Transverse colon (tissue), 4 donors: ENCODE results near the gene OR8B3. TPM values are rescaled to one million over a fixed set of nuclear protein-coding genes. Genes with fewer than 3 reads are reported as not detected.

Experiments
- DNase-seq: peaks from one replicate; pipeline ENCODE4 v3.0.0-alpha.2; 2019
- H3K27ac ChIP-seq, 4 donors: fragments of 200-600 bp; sonication (generic); 2 replicates each; pipeline ENCODE4 v1.5.1; 2016 to 2018; ENCODE audit warnings: inconsistent platforms in 4 of 4
- H3K27me3 ChIP-seq: fragments of 200-600 bp; sonication (generic); 2 replicates; pipeline ENCODE4 v1.5.1; 2017; ENCODE audit warnings: inconsistent platforms
- H3K36me3 ChIP-seq, 4 donors: fragments of 200-600 bp; sonication (generic); 2 replicates each; pipeline ENCODE4 v1.5.1; 2017 to 2019; ENCODE audit warnings: inconsistent platforms in 4 of 4
- H3K4me1 ChIP-seq, 4 donors: fragments of 200-600 bp; sonication (generic); 2 replicates each; pipeline ENCODE4 v1.5.1; 2017 to 2020; ENCODE audit warnings: inconsistent platforms in 4 of 4
- H3K4me3 ChIP-seq, 4 donors: fragments of 200-600 bp; sonication (generic); 1 replicate in 1 of 4; 2 replicates in 3 of 4; pipeline versions ENCODE4 v1.5.1 to v1.6.1; 2017 to 2019; ENCODE audit warnings: inconsistent platforms in 4 of 4
- H3K9me3 ChIP-seq, 2 donors: fragments of 200-600 bp; sonication (generic); 2 replicates each; pipeline ENCODE4 v1.5.1; 2017 to 2019; ENCODE audit warnings: inconsistent platforms in 2 of 2
- CTCF ChIP-seq, 5 experiments: fragments of 200-600 bp in 3 of 5; fragments of 450-650 bp in 2 of 5; sonication (generic) in 3 of 5; IDR thresholded peaks; 1 replicate in 2 of 5; 2 replicates in 3 of 5; pipeline ENCODE4 v1.5.1; 2016 to 2017; ENCODE audit warnings: antibody characterized with exemption in 5 of 5, inconsistent platforms in 3 of 5, mild to moderate bottlenecking in 2 of 5, moderate library complexity in 1 of 5
- EP300 ChIP-seq: sonication (generic); formaldehyde crosslinking; IDR thresholded peaks from one replicate; pipeline ENCODE4 v1.6.1; 2017; ENCODE audit warnings: antibody characterized with exemption, low read depth
- POLR2A ChIP-seq: fragments of 450-650 bp; IDR thresholded peaks from one replicate; pipeline ENCODE4 v1.6.1; 2016; ENCODE audit warnings: antibody characterized with exemption, mild to moderate bottlenecking, moderate library complexity
- POLR2AphosphoS5 ChIP-seq, 3 donors: sonication (generic); formaldehyde crosslinking; IDR thresholded peaks; one replicate each; pipeline ENCODE4 v1.6.1; 2016; ENCODE audit warnings: antibody characterized with exemption in 3 of 3
- WGBS, 2 donors: methylation state at CpG; one replicate each; pipeline ENCODE4 v1.1.5; 2018; ENCODE audit warnings: low coverage in 1 of 2; 5-methylcytosine and 5-hydroxymethylcytosine counted together
- in situ Hi-C, 4 donors: fragments of 200-750 bp; cut with MboI; loops; one replicate each; pipeline versions ENCODE4 v1.15.0 to v1.15.1; 2017; ENCODE audit warnings: low sequenced_read_pairs in 3 of 4, low pct_ligation_motif_present in 1 of 4, low pct_unique_long_range_greater_than_20kb in 1 of 4
- intact Hi-C: fragments of 100-400 bp; cut with DNase I; formaldehyde crosslinking; loops from one replicate; pipeline ENCODE4 v1.15.1; 2023; ENCODE audit warnings: low total_unique reads
- total RNA-seq, 4 donors: library from RNA; depleted of rRNA; stranded (reverse); fragments of >200 nt; gene quantifications; one replicate each; pipeline ENCODE4 v1.1.0, GENCODE V29; 2016

The OR8B3 gene, protein sequence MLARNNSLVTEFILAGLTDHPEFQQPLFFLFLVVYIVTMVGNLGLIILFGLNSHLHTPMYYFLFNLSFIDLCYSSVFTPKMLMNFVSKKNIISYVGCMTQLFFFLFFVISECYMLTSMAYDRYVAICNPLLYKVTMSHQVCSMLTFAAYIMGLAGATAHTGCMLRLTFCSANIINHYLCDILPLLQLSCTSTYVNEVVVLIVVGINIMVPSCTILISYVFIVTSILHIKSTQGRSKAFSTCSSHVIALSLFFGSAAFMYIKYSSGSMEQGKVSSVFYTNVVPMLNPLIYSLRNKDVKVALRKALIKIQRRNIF
- not detected for total RNA-seq

- TF ChIP-seq POLR2AphosphoS5 (IDR thresholded peaks at IDR 0.05) (no peak), EP300 (no peak), POLR2A (no peak), CTCF (IDR thresholded peaks at IDR 0.05) (no peak)
- in situ Hi-C loops (no loop called here), intact Hi-C loops (loop anchor here (1.0 kb wide), 1 partner anchor 24 kb away; no protein-coding TSS in a partner anchor)
- Histone ChIP-seq H3K27ac (no peak within 1 kb of the TSS), H3K4me1 (no peaks in the 10 kb centered on the region), H3K4me3 (no peak within 1 kb of the TSS), H3K9me3 (no peaks in the 10 kb centered on the region), H3K36me3 (no peaks in the 10 kb centered on the region), H3K27me3 (no peaks in the 10 kb centered on the region)
- DNase-seq: no peak
Measured at GRCh38 chr11:124398924-124399323, at the start of gene OR8B3. Gene OR8B3 (minus strand): TSS chr11:124399024. CDS start chr11:124397351, 1,673 bp downstream.

DNA sequence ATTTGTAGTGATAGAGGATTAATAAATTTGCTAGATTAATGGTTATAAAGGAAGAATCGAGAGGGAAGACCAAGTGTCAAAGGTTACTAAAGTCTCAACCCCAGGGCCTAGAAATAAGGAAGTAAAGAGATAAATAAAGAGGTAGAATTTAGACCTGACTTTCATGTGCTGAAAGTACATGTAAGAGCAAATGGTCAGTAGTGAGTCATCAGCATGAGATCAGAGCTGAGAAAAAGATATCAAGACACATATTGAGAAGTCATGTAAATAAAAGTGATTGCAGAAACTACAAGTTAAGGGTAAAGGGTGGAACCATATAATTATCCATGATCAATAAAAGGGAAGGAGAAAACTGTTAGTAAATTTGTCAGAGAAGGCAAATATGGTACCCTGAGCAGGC is 48.1 kb upstream of the OR8B3 start:
- no peaks in the 10 kb centered on the region for H3K27me3 ChIP-seq
- in situ Hi-C loops: no loop called here
- intact Hi-C loops: no loop called here
- no peaks in the 10 kb centered on the region for H3K4me1 ChIP-seq
- no peak overlapping the region for H3K4me3 ChIP-seq
- no peaks in the 10 kb centered on the region for H3K9me3 ChIP-seq
- no peaks in the 10 kb centered on the region for H3K36me3 ChIP-seq
- no peak overlapping the region for H3K27ac ChIP-seq
- 61 to 64% methylated on average over 1 of the region's 1 CpG for WGBS, 2 donors
- DNase-seq: no peak
- TF ChIP-seq POLR2AphosphoS5 (IDR thresholded peaks at IDR 0.05) (no peak), EP300 (no peak), POLR2A (no peak), CTCF (IDR thresholded peaks at IDR 0.05) (no peak)

DNA sequence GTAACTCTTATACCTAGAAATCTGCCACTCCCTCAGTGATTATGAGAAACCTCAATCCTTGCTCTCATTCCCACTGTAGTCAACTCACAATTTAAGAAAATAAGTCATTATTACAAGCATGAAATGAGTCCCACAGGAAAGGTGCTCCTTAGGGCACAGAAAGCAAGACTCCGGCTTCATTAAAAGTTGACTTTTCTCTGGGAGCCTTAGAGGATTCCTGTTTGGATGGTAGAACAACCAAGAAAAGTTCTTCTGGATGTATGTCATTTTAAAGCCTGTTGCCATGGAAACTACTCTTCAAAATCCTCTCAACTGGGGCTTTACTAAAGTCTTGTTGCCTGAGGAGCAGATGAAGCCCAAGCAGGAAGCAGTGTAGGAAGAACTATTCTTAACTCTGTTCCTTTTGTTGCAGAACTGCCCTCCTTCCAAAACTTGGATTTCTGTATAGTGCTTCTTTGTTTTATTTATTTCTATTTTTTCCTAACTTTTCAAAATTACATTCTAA is 46.9 kb upstream of the OR8B3 start, which contains the start of gene OR8B8:
OR8B8 (minus strand) TSS at position 51 of the 505 bp plus-strand sequence. CDS start 4,611 bp downstream, outside the sequence.
- no peaks in the 10 kb centered on the region for H3K27me3 ChIP-seq
- H3K36me3 ChIP-seq: no peaks in the 10 kb centered on the region
- in situ Hi-C loops: no loop called here
- no peaks in the 10 kb centered on the region for H3K4me1 ChIP-seq
- H3K27ac ChIP-seq: no peak within 1 kb of the TSS
- 100% methylated on average over 1 of the region's 1 CpG; no CpG with 5 or more reads in 1 of the 2 donors for WGBS, 2 donors
- H3K4me3 ChIP-seq: no peak within 1 kb of the TSS
- intact Hi-C loops: no loop called here
- TF ChIP-seq EP300: no peak
- no peak for TF ChIP-seq POLR2AphosphoS5 (IDR thresholded peaks at IDR 0.05)
- no peak for TF ChIP-seq CTCF (IDR thresholded peaks at IDR 0.05)
- no peak for TF ChIP-seq POLR2A
- DNase-seq: no peak
- H3K9me3 ChIP-seq: no peaks in the 10 kb centered on the region

DNA sequence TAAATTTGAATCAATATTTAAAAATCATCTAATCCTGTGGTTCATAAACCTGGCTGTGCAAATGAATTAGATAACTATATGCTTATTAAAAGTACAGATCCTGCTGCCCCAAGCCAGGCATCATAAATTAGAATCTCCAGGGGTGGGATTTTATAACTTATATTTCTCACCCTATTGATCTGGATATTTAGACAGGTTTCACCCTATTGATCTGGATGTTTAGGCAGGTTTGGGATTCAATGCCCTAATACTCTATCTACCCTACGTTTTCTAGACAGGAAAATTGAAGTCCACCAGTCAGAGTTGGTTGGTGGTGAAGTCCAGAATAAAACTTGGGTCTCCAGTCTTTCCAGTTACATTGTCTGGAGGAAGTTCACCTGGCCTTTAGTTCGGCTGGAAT is 44.0 kb upstream of the OR8B3 start:
- 54 to 61% methylated on average over 2 of the region's 2 CpGs for WGBS, 2 donors
- Histone ChIP-seq H3K27ac (no peak overlapping the region), H3K27me3 (no peaks in the 10 kb centered on the region), H3K4me1 (no peaks in the 10 kb centered on the region), H3K9me3 (no peaks in the 10 kb centered on the region), H3K4me3 (no peak overlapping the region), H3K36me3 (no peaks in the 10 kb centered on the region)
- DNase-seq: no peak
- TF ChIP-seq CTCF (IDR thresholded peaks at IDR 0.05) (no peak), POLR2A (no peak), EP300 (no peak), POLR2AphosphoS5 (IDR thresholded peaks at IDR 0.05) (no peak)
- in situ Hi-C loops (no loop called here), intact Hi-C loops (no loop called here)
